MV-4-11 (cell line): ENCODE measurements around the gene HIVEP2.
A peak's percentile ranks its signal among the peaks of the same experiment; 100 is the strongest.

Source experiments
- DNase-seq: peaks from one replicate; lab custom pipeline; 2025; lab: John Stamatoyannopoulos, UW

Gene HIVEP2

GRCh38 chr6:142925575-142926110 lies 19.3 kb downstream of the HIVEP2 start:
- no peak for DNase-seq

GRCh38 chr6:142918339-142919042 lies 26.5 kb downstream of the HIVEP2 start:
- no peak for DNase-seq

- DNase-seq = no peak
These were observed 28.1 kb downstream of the HIVEP2 start for GRCh38 chr6:142916881-142917280.

GRCh38 chr6:142914937-142915697 lies 29.9 kb downstream of the HIVEP2 start:
- DNase-seq = no peak

GRCh38 chr6:142914369-142914768 lies 30.6 kb downstream of the HIVEP2 start:
- DNase-seq = no peak

- DNase-seq = peak; percentile 86
These were observed 31.4 kb downstream of the HIVEP2 start for GRCh38 chr6:142913511-142914047.

- peak; percentile 75 for DNase-seq
These were observed 31.9 kb downstream of the HIVEP2 start for GRCh38 chr6:142913036-142913510.

- no peak for DNase-seq
These were observed 32.9 kb downstream of the HIVEP2 start for GRCh38 chr6:142912125-142912524.

- no peak for DNase-seq
These were observed 33.5 kb downstream of the HIVEP2 start for GRCh38 chr6:142911430-142911829.

GRCh38 chr6:142909686-142910085 lies 35.3 kb downstream of the HIVEP2 start:
- DNase-seq = no peak

GRCh38 chr6:142908235-142908634 lies 36.7 kb downstream of the HIVEP2 start:
- DNase-seq = no peak

- no peak for DNase-seq
These were observed 37.4 kb downstream of the HIVEP2 start for GRCh38 chr6:142907544-142907943.

- no peak for DNase-seq
These were observed 38.0 kb downstream of the HIVEP2 start for GRCh38 chr6:142906945-142907470.

- no peak for DNase-seq
These were observed 41.2 kb downstream of the HIVEP2 start for GRCh38 chr6:142903812-142904211.

- DNase-seq = peak; percentile 79
These were observed 42.3 kb downstream of the HIVEP2 start for GRCh38 chr6:142902636-142903053.

GRCh38 chr6:142901611-142902010 lies 43.4 kb downstream of the HIVEP2 start:
- DNase-seq = no peak

- no peak for DNase-seq
These were observed 44.6 kb downstream of the HIVEP2 start for GRCh38 chr6:142900227-142900971.

GRCh38 chr6:142898927-142899895 lies 45.8 kb downstream of the HIVEP2 start:
- DNase-seq = no peak

GRCh38 chr6:142897659-142898058 lies 47.3 kb downstream of the HIVEP2 start:
- DNase-seq = no peak

- DNase-seq = no peak
These were observed 48.2 kb downstream of the HIVEP2 start for GRCh38 chr6:142896732-142897131.

GRCh38 chr6:142893088-142893487 lies 51.9 kb downstream of the HIVEP2 start:
- no peak for DNase-seq
